ENCODE measurements around the gene RAB3C. TPM values are rescaled to one million over a fixed set of nuclear protein-coding genes. Genes with fewer than 3 reads are reported as not detected.
"Not testable (repeated sequence)": the region's sequence is repeated elsewhere in the genome, so short reads cannot be mapped to it uniquely, and the experiment has no call there.

RAB3C gene
- total RNA-seq, 2 donors from 2014 or later = 0.41 to 2.8 TPM

DNA sequence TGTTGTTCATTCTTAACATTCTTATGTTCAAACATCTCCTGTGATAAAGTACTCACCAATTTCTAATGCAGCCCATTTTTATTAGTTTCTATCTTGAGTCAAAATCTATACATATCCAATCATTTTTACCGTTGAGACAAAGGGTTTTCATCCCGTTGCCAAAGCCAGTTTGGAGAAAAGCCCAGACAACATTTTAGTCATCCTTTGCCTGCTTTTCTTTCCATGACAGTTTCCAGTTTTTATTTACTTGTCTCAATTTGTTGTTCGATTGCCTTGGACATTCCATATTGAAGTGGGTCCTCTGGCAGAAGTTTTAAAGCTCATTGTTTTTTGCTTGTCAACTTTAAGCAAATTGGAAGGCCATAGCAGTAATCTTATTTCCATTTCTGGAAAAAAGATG lies 123.9 kb downstream of the RAB3C start:
- H3K9me3 ChIP-seq = no peaks in the 10 kb centered on the region
- no peak overlapping the region for H3K27ac ChIP-seq
- ATAC-seq (ENCODE audit: insufficient number of reproducible peaks, low FRiP score, low read depth) (no peak), DNase-seq (ENCODE audit: low spot score) (no peak)
- no peaks in the 10 kb centered on the region for H3K4me1 ChIP-seq (ENCODE audit: control insufficient read depth in 1 of 2, low read depth in 2 of 2)
- no peaks in the 10 kb centered on the region for H3K36me3 ChIP-seq
- H3K27me3 ChIP-seq (replicated peaks; ENCODE audit: insufficient read depth) = no peaks in the 10 kb centered on the region
- TF ChIP-seq, protein P1, sequence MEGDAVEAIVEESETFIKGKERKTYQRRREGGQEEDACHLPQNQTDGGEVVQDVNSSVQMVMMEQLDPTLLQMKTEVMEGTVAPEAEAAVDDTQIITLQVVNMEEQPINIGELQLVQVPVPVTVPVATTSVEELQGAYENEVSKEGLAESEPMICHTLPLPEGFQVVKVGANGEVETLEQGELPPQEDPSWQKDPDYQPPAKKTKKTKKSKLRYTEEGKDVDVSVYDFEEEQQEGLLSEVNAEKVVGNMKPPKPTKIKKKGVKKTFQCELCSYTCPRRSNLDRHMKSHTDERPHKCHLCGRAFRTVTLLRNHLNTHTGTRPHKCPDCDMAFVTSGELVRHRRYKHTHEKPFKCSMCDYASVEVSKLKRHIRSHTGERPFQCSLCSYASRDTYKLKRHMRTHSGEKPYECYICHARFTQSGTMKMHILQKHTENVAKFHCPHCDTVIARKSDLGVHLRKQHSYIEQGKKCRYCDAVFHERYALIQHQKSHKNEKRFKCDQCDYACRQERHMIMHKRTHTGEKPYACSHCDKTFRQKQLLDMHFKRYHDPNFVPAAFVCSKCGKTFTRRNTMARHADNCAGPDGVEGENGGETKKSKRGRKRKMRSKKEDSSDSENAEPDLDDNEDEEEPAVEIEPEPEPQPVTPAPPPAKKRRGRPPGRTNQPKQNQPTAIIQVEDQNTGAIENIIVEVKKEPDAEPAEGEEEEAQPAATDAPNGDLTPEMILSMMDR (IDR thresholded peaks at IDR 0.05) = no peak
- no peak overlapping the region for H3K4me3 ChIP-seq

DNA sequence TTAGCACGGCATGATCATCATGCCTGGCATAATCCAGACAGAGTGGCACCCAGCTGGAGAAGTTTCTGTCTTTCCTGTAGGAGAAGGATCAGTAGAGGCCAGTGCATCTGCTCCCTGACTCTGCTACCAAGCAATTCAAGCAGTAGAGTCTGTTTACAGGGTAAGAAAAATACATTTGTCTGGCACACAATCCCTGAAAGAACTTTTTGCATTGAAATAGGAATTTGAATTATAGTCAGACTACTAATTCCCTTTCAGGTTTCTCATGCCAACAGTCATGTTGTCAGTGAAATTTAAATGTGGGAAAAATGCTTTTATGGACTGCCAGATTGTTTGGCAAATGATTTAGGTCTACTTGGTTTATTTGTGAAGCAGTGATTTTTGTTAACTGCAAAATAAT lies 125.6 kb downstream of the RAB3C start:
- no peak overlapping the region for H3K4me3 ChIP-seq
- DNase-seq (ENCODE audit: low spot score) (no peak), ATAC-seq (ENCODE audit: insufficient number of reproducible peaks, low FRiP score, low read depth) (no peak)
- H3K27me3 ChIP-seq (replicated peaks; ENCODE audit: insufficient read depth) = no peaks in the 10 kb centered on the region
- no peak overlapping the region for H3K27ac ChIP-seq
- H3K4me1 ChIP-seq (ENCODE audit: control insufficient read depth in 1 of 2, low read depth in 2 of 2) = no peaks in the 10 kb centered on the region
- no peaks in the 10 kb centered on the region for H3K9me3 ChIP-seq
- TF ChIP-seq, protein P1 (IDR thresholded peaks at IDR 0.05) = no peak
- H3K36me3 ChIP-seq = no peaks in the 10 kb centered on the region

DNA sequence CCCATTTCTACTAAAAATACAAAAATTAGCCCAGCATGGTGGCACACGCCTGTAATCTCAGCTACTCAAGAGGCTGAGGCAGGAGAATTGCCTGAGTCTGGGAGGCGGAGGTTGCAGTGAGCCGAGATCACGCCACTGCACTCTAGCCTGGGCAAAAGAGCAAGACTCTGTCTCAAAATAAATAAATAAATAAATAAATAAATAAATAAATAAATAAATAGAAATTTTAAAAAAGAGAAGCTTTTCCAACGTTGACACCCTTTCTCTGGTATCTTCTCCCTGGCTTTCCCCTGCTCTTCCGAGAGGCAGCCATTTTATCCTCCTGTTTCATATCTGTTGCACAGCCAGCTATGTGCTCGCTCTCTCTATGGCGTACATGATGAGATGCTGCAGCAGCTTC lies 127.5 kb downstream of the RAB3C start:
- not testable (repeated sequence) for H3K27ac ChIP-seq; ATAC-seq (ENCODE audit: insufficient number of reproducible peaks, low FRiP score, low read depth); H3K9me3 ChIP-seq; DNase-seq (ENCODE audit: low spot score); H3K36me3 ChIP-seq; H3K27me3 ChIP-seq (replicated peaks; ENCODE audit: insufficient read depth); H3K4me3 ChIP-seq; H3K4me1 ChIP-seq (ENCODE audit: control insufficient read depth in 1 of 2, low read depth in 2 of 2)

DNA sequence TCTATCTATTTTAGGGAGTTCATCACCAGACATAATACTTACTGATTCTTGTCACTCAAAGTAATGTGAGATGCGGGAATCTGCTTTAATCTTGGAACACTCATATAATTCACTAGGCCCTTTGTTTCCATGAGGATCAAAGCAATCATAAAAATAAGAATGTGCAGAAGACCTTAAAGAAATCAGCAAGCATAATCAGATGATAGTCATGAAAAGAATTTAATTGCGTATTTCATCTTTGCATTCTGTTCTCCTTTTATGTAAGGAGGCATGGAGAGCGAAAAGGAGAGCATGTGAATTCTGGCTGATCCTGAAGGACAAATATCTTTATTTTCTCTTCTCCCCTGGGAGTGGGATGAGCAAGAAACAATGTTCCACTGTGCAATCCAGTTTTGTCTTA lies 128.0 kb downstream of the RAB3C start:
- Histone ChIP-seq H3K9me3 (no peaks in the 10 kb centered on the region), H3K4me1 (ENCODE audit: control insufficient read depth in 1 of 2, low read depth in 2 of 2) (no peaks in the 10 kb centered on the region), H3K27me3 (replicated peaks; ENCODE audit: insufficient read depth) (no peaks in the 10 kb centered on the region), H3K27ac (no peak overlapping the region), H3K36me3 (no peaks in the 10 kb centered on the region), H3K4me3 (no peak overlapping the region)
- DNase-seq (ENCODE audit: low spot score) (no peak), ATAC-seq (ENCODE audit: insufficient number of reproducible peaks, low FRiP score, low read depth) (no peak)
- TF ChIP-seq, protein P1 (IDR thresholded peaks at IDR 0.05) = no peak

DNA sequence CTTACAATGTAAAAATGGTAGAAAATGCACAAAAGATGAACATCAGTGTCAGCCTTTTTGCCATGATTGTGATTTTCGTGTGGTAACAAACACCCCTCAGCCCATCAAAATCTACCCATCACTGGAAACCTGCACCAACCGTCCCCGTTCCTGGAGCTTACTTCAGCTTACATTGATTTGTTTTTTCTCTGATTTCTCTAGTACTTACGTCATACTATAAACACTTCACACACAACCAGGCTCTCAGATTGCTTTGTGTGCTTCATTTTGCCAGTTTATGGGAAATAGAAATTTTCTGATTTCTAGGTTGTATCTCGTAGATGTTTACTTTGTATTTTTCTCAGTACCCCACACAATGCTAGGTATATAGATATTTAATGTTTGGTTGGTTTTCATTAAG lies 129.1 kb downstream of the RAB3C start:
- DNase-seq (ENCODE audit: low spot score) (no peak), ATAC-seq (ENCODE audit: insufficient number of reproducible peaks, low FRiP score, low read depth) (no peak)
- Histone ChIP-seq H3K27ac (no peak overlapping the region), H3K4me3 (no peak overlapping the region), H3K4me1 (ENCODE audit: control insufficient read depth in 1 of 2, low read depth in 2 of 2) (no peaks in the 10 kb centered on the region), H3K36me3 (no peaks in the 10 kb centered on the region), H3K27me3 (replicated peaks; ENCODE audit: insufficient read depth) (no peaks in the 10 kb centered on the region), H3K9me3 (no peaks in the 10 kb centered on the region)
- TF ChIP-seq, protein P1 (IDR thresholded peaks at IDR 0.05) = no peak

DNA sequence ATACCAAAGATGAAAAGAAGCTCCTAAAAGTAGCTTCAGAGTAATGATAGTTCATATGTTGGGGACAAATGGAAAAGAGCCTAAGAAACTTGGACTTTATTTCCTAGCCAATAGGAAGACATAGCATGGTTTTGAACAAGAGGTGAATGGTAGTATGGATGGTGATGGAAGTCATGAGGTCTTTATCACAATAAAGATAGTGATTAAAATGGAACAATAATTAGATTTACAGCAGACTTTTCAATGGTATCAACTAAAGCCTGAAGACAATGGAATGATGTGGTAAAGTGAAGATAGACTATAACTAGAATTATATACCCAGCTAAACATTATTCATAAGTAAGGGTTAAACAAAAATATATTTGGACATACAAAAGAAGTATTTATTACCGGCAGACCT lies 131.2 kb downstream of the RAB3C start:
- H3K9me3 ChIP-seq = no peaks in the 10 kb centered on the region
- TF ChIP-seq, protein P1 (IDR thresholded peaks at IDR 0.05) = no peak
- H3K4me1 ChIP-seq (ENCODE audit: control insufficient read depth in 1 of 2, low read depth in 2 of 2) = no peaks in the 10 kb centered on the region
- ATAC-seq (ENCODE audit: insufficient number of reproducible peaks, low FRiP score, low read depth) = no peak
- H3K27ac ChIP-seq = no peak overlapping the region
- H3K27me3 ChIP-seq (replicated peaks; ENCODE audit: insufficient read depth) = no peaks in the 10 kb centered on the region
- H3K36me3 ChIP-seq = no peaks in the 10 kb centered on the region
- DNase-seq (ENCODE audit: low spot score) = no peak
- no peak overlapping the region for H3K4me3 ChIP-seq
